Measurements from ENCODE around the gene TBX5. TPM values are rescaled to one million over a fixed set of nuclear protein-coding genes. Genes with fewer than 3 reads are reported as not detected.

Gene TBX5
- polyA plus RNA-seq, 1 of the 3 experiments (the other 2 are of a cell fraction) = not detected

DNA sequence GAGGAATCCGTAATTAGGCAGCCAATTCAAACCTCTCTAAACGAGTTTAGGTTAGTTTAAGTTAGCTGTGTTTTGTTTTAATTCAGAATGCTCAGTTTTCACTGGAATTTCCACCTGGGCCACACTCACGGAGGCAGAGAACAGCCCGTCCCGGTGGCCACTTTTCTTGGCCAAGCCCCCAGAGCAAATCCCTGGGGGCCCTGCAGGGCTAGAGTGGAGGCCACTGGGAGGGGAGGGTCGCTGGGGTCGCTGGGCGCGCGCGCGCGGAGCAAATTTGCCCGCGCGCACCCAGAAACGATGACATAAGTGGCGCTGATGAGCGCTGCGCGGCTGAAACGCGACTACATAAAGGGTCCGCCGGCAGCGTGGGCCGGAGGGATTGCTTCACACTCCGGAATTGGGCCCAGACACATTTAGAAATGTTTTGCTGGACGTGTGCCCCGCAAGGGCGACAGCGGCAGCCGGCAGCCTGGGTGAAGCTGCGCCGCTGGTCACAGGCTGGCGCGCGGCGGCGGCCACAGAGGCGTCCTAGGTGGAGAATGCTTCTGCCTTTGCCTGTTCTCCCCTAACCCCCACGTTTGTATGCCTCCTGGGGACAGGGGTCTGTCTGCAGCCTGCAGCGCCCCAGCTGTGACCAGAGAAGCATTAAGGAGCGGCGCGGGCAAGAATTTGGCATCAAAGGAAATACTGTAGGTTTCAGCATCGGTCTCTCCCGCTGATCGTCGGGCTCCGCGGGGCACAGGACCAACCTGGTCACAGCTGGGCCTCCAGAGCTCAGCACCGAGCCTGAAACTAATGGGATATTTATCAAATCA is 37.9 kb upstream of the TBX5 start:
- no peak overlapping the region for H2AFZ ChIP-seq (ENCODE audit: low read depth)
- TF ChIP-seq, protein P1, sequence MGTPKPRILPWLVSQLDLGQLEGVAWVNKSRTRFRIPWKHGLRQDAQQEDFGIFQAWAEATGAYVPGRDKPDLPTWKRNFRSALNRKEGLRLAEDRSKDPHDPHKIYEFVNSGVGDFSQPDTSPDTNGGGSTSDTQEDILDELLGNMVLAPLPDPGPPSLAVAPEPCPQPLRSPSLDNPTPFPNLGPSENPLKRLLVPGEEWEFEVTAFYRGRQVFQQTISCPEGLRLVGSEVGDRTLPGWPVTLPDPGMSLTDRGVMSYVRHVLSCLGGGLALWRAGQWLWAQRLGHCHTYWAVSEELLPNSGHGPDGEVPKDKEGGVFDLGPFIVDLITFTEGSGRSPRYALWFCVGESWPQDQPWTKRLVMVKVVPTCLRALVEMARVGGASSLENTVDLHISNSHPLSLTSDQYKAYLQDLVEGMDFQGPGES (IDR thresholded peaks at IDR 0.05; ENCODE audit: low read depth, low read length) = no peak
- TF ChIP-seq, protein P2, sequence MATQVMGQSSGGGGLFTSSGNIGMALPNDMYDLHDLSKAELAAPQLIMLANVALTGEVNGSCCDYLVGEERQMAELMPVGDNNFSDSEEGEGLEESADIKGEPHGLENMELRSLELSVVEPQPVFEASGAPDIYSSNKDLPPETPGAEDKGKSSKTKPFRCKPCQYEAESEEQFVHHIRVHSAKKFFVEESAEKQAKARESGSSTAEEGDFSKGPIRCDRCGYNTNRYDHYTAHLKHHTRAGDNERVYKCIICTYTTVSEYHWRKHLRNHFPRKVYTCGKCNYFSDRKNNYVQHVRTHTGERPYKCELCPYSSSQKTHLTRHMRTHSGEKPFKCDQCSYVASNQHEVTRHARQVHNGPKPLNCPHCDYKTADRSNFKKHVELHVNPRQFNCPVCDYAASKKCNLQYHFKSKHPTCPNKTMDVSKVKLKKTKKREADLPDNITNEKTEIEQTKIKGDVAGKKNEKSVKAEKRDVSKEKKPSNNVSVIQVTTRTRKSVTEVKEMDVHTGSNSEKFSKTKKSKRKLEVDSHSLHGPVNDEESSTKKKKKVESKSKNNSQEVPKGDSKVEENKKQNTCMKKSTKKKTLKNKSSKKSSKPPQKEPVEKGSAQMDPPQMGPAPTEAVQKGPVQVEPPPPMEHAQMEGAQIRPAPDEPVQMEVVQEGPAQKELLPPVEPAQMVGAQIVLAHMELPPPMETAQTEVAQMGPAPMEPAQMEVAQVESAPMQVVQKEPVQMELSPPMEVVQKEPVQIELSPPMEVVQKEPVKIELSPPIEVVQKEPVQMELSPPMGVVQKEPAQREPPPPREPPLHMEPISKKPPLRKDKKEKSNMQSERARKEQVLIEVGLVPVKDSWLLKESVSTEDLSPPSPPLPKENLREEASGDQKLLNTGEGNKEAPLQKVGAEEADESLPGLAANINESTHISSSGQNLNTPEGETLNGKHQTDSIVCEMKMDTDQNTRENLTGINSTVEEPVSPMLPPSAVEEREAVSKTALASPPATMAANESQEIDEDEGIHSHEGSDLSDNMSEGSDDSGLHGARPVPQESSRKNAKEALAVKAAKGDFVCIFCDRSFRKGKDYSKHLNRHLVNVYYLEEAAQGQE (IDR thresholded peaks at IDR 0.05; ENCODE audit: low read depth, low read length) = no peak
- TF ChIP-seq SIN3A (IDR thresholded peaks at IDR 0.05; ENCODE audit: borderline replicate concordance, low read depth, low read length) = no peak
- TF ChIP-seq, protein P3, sequence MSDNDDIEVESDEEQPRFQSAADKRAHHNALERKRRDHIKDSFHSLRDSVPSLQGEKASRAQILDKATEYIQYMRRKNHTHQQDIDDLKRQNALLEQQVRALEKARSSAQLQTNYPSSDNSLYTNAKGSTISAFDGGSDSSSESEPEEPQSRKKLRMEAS (IDR thresholded peaks at IDR 0.05; ENCODE audit: low read depth) = no peak
- TF ChIP-seq, protein P4, sequence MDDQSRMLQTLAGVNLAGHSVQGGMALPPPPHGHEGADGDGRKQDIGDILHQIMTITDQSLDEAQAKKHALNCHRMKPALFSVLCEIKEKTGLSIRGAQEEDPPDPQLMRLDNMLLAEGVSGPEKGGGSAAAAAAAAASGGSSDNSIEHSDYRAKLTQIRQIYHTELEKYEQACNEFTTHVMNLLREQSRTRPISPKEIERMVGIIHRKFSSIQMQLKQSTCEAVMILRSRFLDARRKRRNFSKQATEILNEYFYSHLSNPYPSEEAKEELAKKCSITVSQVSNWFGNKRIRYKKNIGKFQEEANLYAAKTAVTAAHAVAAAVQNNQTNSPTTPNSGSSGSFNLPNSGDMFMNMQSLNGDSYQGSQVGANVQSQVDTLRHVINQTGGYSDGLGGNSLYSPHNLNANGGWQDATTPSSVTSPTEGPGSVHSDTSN (IDR thresholded peaks at IDR 0.05) = no peak
- TF ChIP-seq POLR2AphosphoS5 (IDR thresholded peaks at IDR 0.05; ENCODE audit: low read depth, low read length) = no peak
- TF ChIP-seq TCF12 (IDR thresholded peaks at IDR 0.05) = no peak
- TF ChIP-seq, protein P5, sequence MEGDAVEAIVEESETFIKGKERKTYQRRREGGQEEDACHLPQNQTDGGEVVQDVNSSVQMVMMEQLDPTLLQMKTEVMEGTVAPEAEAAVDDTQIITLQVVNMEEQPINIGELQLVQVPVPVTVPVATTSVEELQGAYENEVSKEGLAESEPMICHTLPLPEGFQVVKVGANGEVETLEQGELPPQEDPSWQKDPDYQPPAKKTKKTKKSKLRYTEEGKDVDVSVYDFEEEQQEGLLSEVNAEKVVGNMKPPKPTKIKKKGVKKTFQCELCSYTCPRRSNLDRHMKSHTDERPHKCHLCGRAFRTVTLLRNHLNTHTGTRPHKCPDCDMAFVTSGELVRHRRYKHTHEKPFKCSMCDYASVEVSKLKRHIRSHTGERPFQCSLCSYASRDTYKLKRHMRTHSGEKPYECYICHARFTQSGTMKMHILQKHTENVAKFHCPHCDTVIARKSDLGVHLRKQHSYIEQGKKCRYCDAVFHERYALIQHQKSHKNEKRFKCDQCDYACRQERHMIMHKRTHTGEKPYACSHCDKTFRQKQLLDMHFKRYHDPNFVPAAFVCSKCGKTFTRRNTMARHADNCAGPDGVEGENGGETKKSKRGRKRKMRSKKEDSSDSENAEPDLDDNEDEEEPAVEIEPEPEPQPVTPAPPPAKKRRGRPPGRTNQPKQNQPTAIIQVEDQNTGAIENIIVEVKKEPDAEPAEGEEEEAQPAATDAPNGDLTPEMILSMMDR (IDR thresholded peaks at IDR 0.05) = no peak
- TF ChIP-seq GABPA (IDR thresholded peaks at IDR 0.05; ENCODE audit: low read depth) = no peak
- TF ChIP-seq EP300 (IDR thresholded peaks at IDR 0.05; ENCODE audit: borderline replicate concordance in 1 of 2, low read depth in 1 of 2, low read length in 1 of 2) = no peak
- TF ChIP-seq FOXJ3 (CRISPR knock-in tag; IDR thresholded peaks at IDR 0.05) = no peak
- TF ChIP-seq MEF2A (IDR thresholded peaks at IDR 0.05; ENCODE audit: borderline replicate concordance, low read depth) = no peak
- TF ChIP-seq MXI1 (IDR thresholded peaks at IDR 0.05; ENCODE audit: low read depth, low read length) = no peak
- no peak for TF ChIP-seq RXRA (IDR thresholded peaks at IDR 0.05; ENCODE audit: borderline replicate concordance, low read depth)
- no peak for TF ChIP-seq RCOR1 (IDR thresholded peaks at IDR 0.05; ENCODE audit: low read length)
- no peak for TF ChIP-seq EZH2phosphoT487 (IDR thresholded peaks at IDR 0.05; ENCODE audit: borderline replicate concordance, low read depth)
- TF ChIP-seq ELF1 (IDR thresholded peaks at IDR 0.05) = no peak
- TF ChIP-seq RAD21 (IDR thresholded peaks at IDR 0.05; ENCODE audit: low read length) = no peak
- no peak for TF ChIP-seq FOXM1 (IDR thresholded peaks at IDR 0.05; ENCODE audit: low read depth)
- CTCF ChIA-PET = interaction anchor here (1.7 kb wide), 1 partner anchor 65 kb away, joined by 4 read pairs; no protein-coding TSS in a partner anchor
- POLR2A ChIA-PET = no interaction called here
- H3K9me3 ChIP-seq = no peaks in the 10 kb centered on the region
- no peaks in the 10 kb centered on the region for H4K20me1 ChIP-seq (ENCODE audit: insufficient read depth)
- no peaks in the 10 kb centered on the region for H3K4me1 ChIP-seq (ENCODE audit: control insufficient read depth in 1 of 2, insufficient read depth in 2 of 2, low read depth in 1 of 2, low read length in 1 of 2)
- no peaks in the 10 kb centered on the region for H3K79me2 ChIP-seq (ENCODE audit: insufficient read depth)
- no peak overlapping the region for H3K27ac ChIP-seq (ENCODE audit: low read depth in 2 of 2, low read length in 1 of 2)
- DNase-seq = no peak
- WGBS (ENCODE audit: low lambda C conversion rate) = 11% methylated on average over 52 of the region's 53 CpGs
- peaks cover 86% of the 10 kb centered on the region for H3K27me3 ChIP-seq (ENCODE audit: insufficient read depth)
- no peaks in the 10 kb centered on the region for H3F3A ChIP-seq (replicated peaks; ENCODE audit: insufficient read depth)
- no peaks in the 10 kb centered on the region for H3K36me3 ChIP-seq (replicated peaks in 1 of 2; ENCODE audit: control insufficient read depth in 1 of 2, insufficient read depth in 2 of 2, low read length in 1 of 2)
- H3K9ac ChIP-seq = no peak overlapping the region
- no peaks in the 10 kb centered on the region for H3K9me2 ChIP-seq
- no peak overlapping the region for H3K4me3 ChIP-seq (ENCODE audit: low read depth in 2 of 2, low read length in 1 of 2)
- no peak overlapping the region for H3K4me2 ChIP-seq

All from SK-N-SH (cell line).